ENCODE results near the gene SNRNP27.

DNA sequence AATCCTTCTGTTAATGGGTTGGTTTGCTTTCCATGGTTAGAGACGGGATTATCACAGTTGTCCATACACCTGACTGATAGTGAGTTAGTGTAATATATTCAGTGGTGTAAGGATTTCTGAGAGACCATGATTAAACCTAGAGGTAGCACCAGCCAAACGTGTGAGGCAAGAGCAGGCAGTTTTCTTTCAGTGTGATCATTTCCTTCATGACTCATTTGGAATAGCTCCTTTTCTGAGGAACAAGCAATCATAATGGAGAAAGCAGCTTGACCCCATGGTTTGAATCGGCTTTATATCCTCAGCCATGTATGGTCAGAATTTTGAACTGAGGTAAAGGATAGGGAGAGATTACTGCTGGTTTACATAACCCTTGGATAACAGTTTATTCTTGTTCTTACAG, 24.1 kb downstream of the SNRNP27 start:
- TF ChIP-seq, protein P1, sequence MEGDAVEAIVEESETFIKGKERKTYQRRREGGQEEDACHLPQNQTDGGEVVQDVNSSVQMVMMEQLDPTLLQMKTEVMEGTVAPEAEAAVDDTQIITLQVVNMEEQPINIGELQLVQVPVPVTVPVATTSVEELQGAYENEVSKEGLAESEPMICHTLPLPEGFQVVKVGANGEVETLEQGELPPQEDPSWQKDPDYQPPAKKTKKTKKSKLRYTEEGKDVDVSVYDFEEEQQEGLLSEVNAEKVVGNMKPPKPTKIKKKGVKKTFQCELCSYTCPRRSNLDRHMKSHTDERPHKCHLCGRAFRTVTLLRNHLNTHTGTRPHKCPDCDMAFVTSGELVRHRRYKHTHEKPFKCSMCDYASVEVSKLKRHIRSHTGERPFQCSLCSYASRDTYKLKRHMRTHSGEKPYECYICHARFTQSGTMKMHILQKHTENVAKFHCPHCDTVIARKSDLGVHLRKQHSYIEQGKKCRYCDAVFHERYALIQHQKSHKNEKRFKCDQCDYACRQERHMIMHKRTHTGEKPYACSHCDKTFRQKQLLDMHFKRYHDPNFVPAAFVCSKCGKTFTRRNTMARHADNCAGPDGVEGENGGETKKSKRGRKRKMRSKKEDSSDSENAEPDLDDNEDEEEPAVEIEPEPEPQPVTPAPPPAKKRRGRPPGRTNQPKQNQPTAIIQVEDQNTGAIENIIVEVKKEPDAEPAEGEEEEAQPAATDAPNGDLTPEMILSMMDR (IDR thresholded peaks at IDR 0.05) = no peak
- no peak for TF ChIP-seq POLR2A (IDR thresholded peaks at IDR 0.05)
- TF ChIP-seq EP300 (IDR thresholded peaks at IDR 0.05) = no peak

Measured in ovary (tissue), 3 donors.